ENCODE measurements around the gene CCDC93. TPM values are rescaled to one million over a fixed set of nuclear protein-coding genes. Genes with fewer than 3 reads are reported as not detected.

Gene CCDC93
- total and polyA plus RNA-seq, 12 donors, result 6.0 to 43.7 (median 29.4) TPM

DNA sequence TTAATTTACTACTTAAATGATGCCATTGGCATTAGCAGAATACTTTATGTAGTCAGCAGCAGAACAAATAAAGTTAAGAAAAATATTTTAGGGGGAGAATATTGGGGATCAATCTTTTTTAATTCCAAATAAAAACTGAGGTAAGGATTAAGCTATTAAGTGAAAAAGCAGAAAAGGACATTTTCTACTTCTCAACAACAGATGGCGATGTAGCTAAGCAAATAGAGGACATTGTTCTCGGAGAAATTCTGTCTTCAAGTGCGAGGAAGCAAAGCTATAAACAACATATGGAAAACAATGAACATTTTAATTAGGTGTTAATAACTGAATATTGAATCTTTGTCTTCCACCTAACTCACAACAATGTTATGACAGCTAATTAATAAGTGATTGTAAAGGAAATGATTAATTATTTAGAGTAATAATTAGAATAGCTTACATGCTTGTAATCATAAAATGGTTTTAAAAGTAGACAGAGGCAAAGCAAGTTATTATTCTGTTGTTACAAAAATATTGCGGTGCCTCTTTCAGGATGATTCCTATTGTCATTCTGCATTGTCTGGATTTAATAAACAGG, 32.9 kb upstream of the CCDC93 start:
- no peak overlapping the region for H3K4me3 ChIP-seq
- H3K9me3 ChIP-seq, result no peaks in the 10 kb centered on the region
- H3K27me3 ChIP-seq, result peaks cover 0 to 82% (median 58%) of the 10 kb centered on the region in 7 donors
- H3K27ac ChIP-seq, result no peak overlapping the region
- ATAC-seq, result no peak
- TF ChIP-seq, protein P1, sequence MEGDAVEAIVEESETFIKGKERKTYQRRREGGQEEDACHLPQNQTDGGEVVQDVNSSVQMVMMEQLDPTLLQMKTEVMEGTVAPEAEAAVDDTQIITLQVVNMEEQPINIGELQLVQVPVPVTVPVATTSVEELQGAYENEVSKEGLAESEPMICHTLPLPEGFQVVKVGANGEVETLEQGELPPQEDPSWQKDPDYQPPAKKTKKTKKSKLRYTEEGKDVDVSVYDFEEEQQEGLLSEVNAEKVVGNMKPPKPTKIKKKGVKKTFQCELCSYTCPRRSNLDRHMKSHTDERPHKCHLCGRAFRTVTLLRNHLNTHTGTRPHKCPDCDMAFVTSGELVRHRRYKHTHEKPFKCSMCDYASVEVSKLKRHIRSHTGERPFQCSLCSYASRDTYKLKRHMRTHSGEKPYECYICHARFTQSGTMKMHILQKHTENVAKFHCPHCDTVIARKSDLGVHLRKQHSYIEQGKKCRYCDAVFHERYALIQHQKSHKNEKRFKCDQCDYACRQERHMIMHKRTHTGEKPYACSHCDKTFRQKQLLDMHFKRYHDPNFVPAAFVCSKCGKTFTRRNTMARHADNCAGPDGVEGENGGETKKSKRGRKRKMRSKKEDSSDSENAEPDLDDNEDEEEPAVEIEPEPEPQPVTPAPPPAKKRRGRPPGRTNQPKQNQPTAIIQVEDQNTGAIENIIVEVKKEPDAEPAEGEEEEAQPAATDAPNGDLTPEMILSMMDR (IDR thresholded peaks at IDR 0.05), result peak in 8 of 9 donors; percentile 35 to 77 (median 64)
- 5 to 7% methylated on average over 4 of the region's 4 CpGs for WGBS, 2 donors
- intact Hi-C loops (cut with DNase I), result loop anchor here in 9 of 10 donors (2.0 to 10.0 kb wide), 8 partner anchors 138 to 821 kb away; no protein-coding TSS in a partner anchor
- peaks cover 0 to 22% (median 0%) of the 10 kb centered on the region in 9 donors for H3K4me1 ChIP-seq
- DNase-seq, result no peak
- no peaks in the 10 kb centered on the region for H3K36me3 ChIP-seq

DNA sequence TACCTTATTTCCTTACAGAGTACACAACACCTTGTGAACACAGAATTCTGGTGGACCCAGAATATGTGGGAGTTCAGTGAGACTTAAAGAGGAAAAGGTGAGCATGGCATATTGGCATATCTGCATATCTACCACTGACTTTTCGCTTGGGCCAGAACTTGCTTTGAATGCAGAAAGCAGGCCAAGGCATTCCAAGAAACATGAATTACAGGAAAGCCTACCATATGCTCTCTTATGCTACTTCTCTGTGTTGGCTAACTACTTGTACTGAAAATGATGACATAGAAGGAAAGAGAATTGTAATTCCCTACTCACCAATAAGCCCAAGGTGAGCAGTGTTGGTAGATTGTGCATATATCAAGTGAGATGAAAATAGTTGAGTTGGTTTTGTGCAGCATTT, 31.4 kb upstream of the CCDC93 start:
- 82% methylated on average over 1 of the region's 1 CpG for WGBS, 2 donors
- Histone ChIP-seq H3K4me3 (no peak overlapping the region), H3K27me3 (peaks cover 0 to 81% (median 53%) of the 10 kb centered on the region in 7 donors), H3K4me1 (peaks cover 0 to 20% (median 0%) of the 10 kb centered on the region in 9 donors), H3K9me3 (no peaks in the 10 kb centered on the region), H3K27ac (no peak overlapping the region), H3K36me3 (no peaks in the 10 kb centered on the region)
- intact Hi-C loops (cut with DNase I), result loop anchor here in 8 of 10 donors (5.0 to 10.0 kb wide), 6 partner anchors 140 to 822 kb away; no protein-coding TSS in a partner anchor
- ATAC-seq (no peak), DNase-seq (no peak)
- TF ChIP-seq, protein P1 (IDR thresholded peaks at IDR 0.05), result no peak

DNA sequence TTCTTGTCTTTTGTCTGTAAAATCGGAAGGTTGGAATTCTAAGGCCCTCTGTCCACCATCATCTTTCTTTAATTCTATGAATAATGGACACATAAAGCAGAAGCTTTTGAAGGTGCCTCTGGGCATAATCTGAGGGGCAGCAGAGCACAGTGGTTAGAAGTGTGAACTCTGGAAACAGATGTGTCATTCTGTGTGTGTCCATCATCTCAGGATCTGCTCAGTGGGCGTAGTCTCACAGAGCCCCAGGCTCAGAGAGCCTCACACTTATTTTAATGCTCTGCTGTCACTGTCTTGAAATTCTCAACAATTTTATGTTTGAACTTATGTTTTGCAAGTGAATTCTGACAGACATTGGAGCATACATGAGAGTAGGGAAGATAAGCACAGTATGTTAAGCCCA, 31.0 kb upstream of the CCDC93 start:
- Histone ChIP-seq H3K4me1 (peaks cover 0 to 15% (median 0%) of the 10 kb centered on the region in 9 donors), H3K9me3 (no peaks in the 10 kb centered on the region), H3K4me3 (no peak overlapping the region), H3K27ac (no peak overlapping the region), H3K36me3 (no peaks in the 10 kb centered on the region), H3K27me3 (peaks cover 0 to 81% (median 50%) of the 10 kb centered on the region in 7 donors)
- ATAC-seq (no peak), DNase-seq (no peak)
- WGBS, 2 donors, result 83 to 88% methylated on average over 2 of the region's 2 CpGs
- TF ChIP-seq, protein P1 (IDR thresholded peaks at IDR 0.05), result no peak
- intact Hi-C loops (cut with DNase I), result loop anchor here in 8 of 10 donors (5.0 to 10.0 kb wide), 6 partner anchors 140 to 822 kb away; no protein-coding TSS in a partner anchor

DNA sequence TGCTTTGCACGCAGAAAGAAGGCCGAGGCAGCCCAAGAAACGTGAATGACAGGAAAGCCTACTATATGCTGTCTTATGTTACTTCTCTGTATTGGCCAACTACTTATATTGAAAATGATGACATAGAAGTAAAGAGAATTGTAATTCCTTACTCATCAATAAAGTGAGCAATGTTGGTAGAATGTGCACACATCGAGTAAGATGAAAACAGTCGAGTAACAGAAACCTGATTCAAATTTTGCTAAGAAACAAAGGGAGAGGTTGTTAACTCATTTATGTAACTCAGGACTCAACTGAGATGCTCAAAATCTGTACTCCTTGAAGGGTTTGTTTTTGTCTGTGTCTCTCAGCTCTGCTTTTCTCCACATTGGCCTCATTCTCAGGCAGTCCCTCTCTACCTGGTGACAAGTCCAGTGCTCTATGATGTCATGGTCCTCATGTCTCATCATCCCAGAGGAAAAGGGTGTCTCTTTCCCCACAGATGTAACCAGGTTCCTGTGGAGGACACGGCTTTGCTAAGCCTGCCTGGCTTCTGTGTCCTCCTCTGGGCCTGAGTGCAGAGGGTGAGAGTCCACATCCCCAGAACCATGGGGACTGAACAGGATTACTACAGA, 30.3 kb upstream of the CCDC93 start:
- ATAC-seq (no peak), DNase-seq (no peak)
- intact Hi-C loops (cut with DNase I), result loop anchor here in 3 of 10 donors (10.0 kb wide), 3 partner anchors 141 to 821 kb away; no protein-coding TSS in a partner anchor
- H3K27ac ChIP-seq, result no peak overlapping the region
- WGBS, 2 donors, result 76 to 85% methylated on average over 6 of the region's 6 CpGs
- TF ChIP-seq, protein P1 (IDR thresholded peaks at IDR 0.05), result no peak
- H3K36me3 ChIP-seq, result no peaks in the 10 kb centered on the region
- no peaks in the 10 kb centered on the region for H3K9me3 ChIP-seq
- peaks cover 0 to 10% (median 0%) of the 10 kb centered on the region in 9 donors for H3K4me1 ChIP-seq
- no peak overlapping the region for H3K4me3 ChIP-seq
- peaks cover 0 to 80% (median 48%) of the 10 kb centered on the region in 7 donors for H3K27me3 ChIP-seq

Measured in heart right ventricle (tissue), 16 donors.